ENCODE results near the gene RFC3. TPM values are rescaled to one million over a fixed set of nuclear protein-coding genes. Genes with fewer than 3 reads are reported as not detected.

The RFC3 gene
- total RNA-seq, 1 donor from 2014 or later, result 5.0 TPM

GRCh38 chr13:33867472-33867871, 49.5 kb downstream of the RFC3 start:
- Mint-ChIP-seq H3K27ac (ENCODE audit: unreplicated experiment) (no peak overlapping the region), H3K4me1 (ENCODE audit: low read depth) (no peaks in the 10 kb centered on the region), H3K9me3 (ENCODE audit: low read depth) (no peaks in the 10 kb centered on the region), H3K4me3 (ENCODE audit: unreplicated experiment) (no peak overlapping the region), H3K36me3 (ENCODE audit: low read depth) (no peaks in the 10 kb centered on the region), H3K27me3 (ENCODE audit: low read depth) (no peaks in the 10 kb centered on the region)
- TF ChIP-seq CTCF (IDR thresholded peaks at IDR 0.05), result peak; percentile 7
- DNase-seq (ENCODE audit: low spot score), result no peak

- H3K4me1 Mint-ChIP-seq (ENCODE audit: low read depth), result no peaks in the 10 kb centered on the region
- H3K9me3 Mint-ChIP-seq (ENCODE audit: low read depth), result no peaks in the 10 kb centered on the region
- H3K27me3 Mint-ChIP-seq (ENCODE audit: low read depth), result no peaks in the 10 kb centered on the region
- H3K27ac Mint-ChIP-seq (ENCODE audit: unreplicated experiment), result no peak overlapping the region
- no peak overlapping the region for H3K4me3 Mint-ChIP-seq (ENCODE audit: unreplicated experiment)
- no peak for DNase-seq (ENCODE audit: low spot score)
- no peak for TF ChIP-seq CTCF (IDR thresholded peaks at IDR 0.05)
- no peaks in the 10 kb centered on the region for H3K36me3 Mint-ChIP-seq (ENCODE audit: low read depth)
Measured at GRCh38 chr13:33868343-33868994, 50.5 kb downstream of the RFC3 start.

GRCh38 chr13:33869005-33869404, 51.1 kb downstream of the RFC3 start:
- H3K27ac Mint-ChIP-seq (ENCODE audit: unreplicated experiment), result no peak overlapping the region
- no peaks in the 10 kb centered on the region for H3K4me1 Mint-ChIP-seq (ENCODE audit: low read depth)
- H3K36me3 Mint-ChIP-seq (ENCODE audit: low read depth), result no peaks in the 10 kb centered on the region
- no peaks in the 10 kb centered on the region for H3K27me3 Mint-ChIP-seq (ENCODE audit: low read depth)
- DNase-seq (ENCODE audit: low spot score), result no peak
- no peak for TF ChIP-seq CTCF (IDR thresholded peaks at IDR 0.05)
- no peak overlapping the region for H3K4me3 Mint-ChIP-seq (ENCODE audit: unreplicated experiment)
- no peaks in the 10 kb centered on the region for H3K9me3 Mint-ChIP-seq (ENCODE audit: low read depth)

GRCh38 chr13:33870046-33870668, 52.2 kb downstream of the RFC3 start:
- no peaks in the 10 kb centered on the region for H3K36me3 Mint-ChIP-seq (ENCODE audit: low read depth)
- H3K27ac Mint-ChIP-seq (ENCODE audit: unreplicated experiment), result no peak overlapping the region
- no peaks in the 10 kb centered on the region for H3K4me1 Mint-ChIP-seq (ENCODE audit: low read depth)
- no peak overlapping the region for H3K4me3 Mint-ChIP-seq (ENCODE audit: unreplicated experiment)
- no peak for TF ChIP-seq CTCF (IDR thresholded peaks at IDR 0.05)
- no peaks in the 10 kb centered on the region for H3K9me3 Mint-ChIP-seq (ENCODE audit: low read depth)
- DNase-seq (ENCODE audit: low spot score), result no peak
- H3K27me3 Mint-ChIP-seq (ENCODE audit: low read depth), result no peaks in the 10 kb centered on the region

- no peaks in the 10 kb centered on the region for H3K4me1 Mint-ChIP-seq (ENCODE audit: low read depth)
- no peak overlapping the region for H3K4me3 Mint-ChIP-seq (ENCODE audit: unreplicated experiment)
- DNase-seq (ENCODE audit: low spot score), result no peak
- H3K27ac Mint-ChIP-seq (ENCODE audit: unreplicated experiment), result no peak overlapping the region
- no peaks in the 10 kb centered on the region for H3K9me3 Mint-ChIP-seq (ENCODE audit: low read depth)
- no peaks in the 10 kb centered on the region for H3K27me3 Mint-ChIP-seq (ENCODE audit: low read depth)
- TF ChIP-seq CTCF (IDR thresholded peaks at IDR 0.05), result no peak
- no peaks in the 10 kb centered on the region for H3K36me3 Mint-ChIP-seq (ENCODE audit: low read depth)
Measured at GRCh38 chr13:33871207-33872004, 53.5 kb downstream of the RFC3 start.
